ENCODE measurements around the gene MVB12B.

MVB12B gene

DNA sequence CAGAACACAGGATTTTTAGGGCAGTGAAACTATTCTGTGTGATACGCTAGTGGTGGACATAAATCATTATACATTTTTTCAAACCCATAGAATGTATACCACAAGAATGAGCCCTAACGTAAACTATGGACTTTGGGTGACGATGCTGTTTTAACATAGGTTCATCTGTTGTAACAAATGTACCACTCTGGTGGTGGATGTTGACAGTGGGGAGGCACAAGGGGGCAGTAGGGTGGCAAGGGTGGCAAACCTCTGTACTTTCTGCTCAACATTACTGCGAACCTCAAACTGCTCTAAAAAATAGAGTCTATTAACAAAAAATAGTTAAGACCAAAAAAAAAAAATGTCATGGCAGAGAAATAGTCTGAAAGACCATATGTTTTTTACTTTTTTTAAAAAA, 9.1 kb upstream of the MVB12B start:
- H4K20me1 ChIP-seq (ENCODE audit: insufficient read depth, low read length): no peaks in the 10 kb centered on the region
- H3K79me2 ChIP-seq (ENCODE audit: low read length): no peaks in the 10 kb centered on the region
- TF ChIP-seq EZH2phosphoT487 (IDR thresholded peaks at IDR 0.05; ENCODE audit: low read depth): no peak
- TF ChIP-seq, protein P1, sequence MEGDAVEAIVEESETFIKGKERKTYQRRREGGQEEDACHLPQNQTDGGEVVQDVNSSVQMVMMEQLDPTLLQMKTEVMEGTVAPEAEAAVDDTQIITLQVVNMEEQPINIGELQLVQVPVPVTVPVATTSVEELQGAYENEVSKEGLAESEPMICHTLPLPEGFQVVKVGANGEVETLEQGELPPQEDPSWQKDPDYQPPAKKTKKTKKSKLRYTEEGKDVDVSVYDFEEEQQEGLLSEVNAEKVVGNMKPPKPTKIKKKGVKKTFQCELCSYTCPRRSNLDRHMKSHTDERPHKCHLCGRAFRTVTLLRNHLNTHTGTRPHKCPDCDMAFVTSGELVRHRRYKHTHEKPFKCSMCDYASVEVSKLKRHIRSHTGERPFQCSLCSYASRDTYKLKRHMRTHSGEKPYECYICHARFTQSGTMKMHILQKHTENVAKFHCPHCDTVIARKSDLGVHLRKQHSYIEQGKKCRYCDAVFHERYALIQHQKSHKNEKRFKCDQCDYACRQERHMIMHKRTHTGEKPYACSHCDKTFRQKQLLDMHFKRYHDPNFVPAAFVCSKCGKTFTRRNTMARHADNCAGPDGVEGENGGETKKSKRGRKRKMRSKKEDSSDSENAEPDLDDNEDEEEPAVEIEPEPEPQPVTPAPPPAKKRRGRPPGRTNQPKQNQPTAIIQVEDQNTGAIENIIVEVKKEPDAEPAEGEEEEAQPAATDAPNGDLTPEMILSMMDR (IDR thresholded peaks at IDR 0.05; ENCODE audit: low read depth, low read length): peak; percentile 54
- peaks cover 4% of the 10 kb centered on the region; the same call in 1 of the 2 replicates for H3K4me1 ChIP-seq (ENCODE audit: low read length)
- no peak overlapping the region for H3K4me3 ChIP-seq (ENCODE audit: low read length)
- H3K27ac ChIP-seq (ENCODE audit: low read length): no peak overlapping the region
- no peak overlapping the region for H3K9ac ChIP-seq (ENCODE audit: low read length)
- no peaks in the 10 kb centered on the region for H3K9me3 ChIP-seq (ENCODE audit: insufficient read depth, low read length)
- H3K4me2 ChIP-seq (ENCODE audit: low read length): no peak overlapping the region
- peaks cover 31% of the 10 kb centered on the region for H3K27me3 ChIP-seq (ENCODE audit: low read depth, low read length)
- H3K36me3 ChIP-seq (replicated peaks; ENCODE audit: low read depth, low read length): no peaks in the 10 kb centered on the region
- no peak overlapping the region for H2AFZ ChIP-seq (ENCODE audit: low read depth, low read length)

DNA sequence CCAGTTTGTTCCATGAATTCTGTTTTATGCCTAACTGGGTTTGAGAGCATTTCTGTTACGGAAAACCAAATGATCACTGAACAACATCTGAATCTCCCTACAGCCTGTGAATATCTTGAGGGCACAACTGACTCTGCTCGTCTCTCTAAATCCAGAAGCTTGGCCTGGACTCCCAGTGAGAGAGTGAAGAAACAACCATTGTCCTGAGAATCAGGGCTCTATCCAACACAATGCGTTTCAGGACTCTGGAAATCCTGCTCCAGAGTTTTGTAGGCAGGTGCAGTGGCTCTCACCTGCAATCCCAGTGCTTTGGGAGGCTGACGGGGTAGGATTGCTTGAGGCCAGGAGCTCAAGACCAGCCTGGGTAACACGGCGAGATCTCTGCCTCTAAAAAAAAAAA, 7.8 kb upstream of the MVB12B start:
- H2AFZ ChIP-seq (ENCODE audit: low read depth, low read length): no peak overlapping the region
- H3K36me3 ChIP-seq (replicated peaks; ENCODE audit: low read depth, low read length): no peaks in the 10 kb centered on the region
- no peak overlapping the region for H3K4me2 ChIP-seq (ENCODE audit: low read length)
- TF ChIP-seq, protein P1 (IDR thresholded peaks at IDR 0.05; ENCODE audit: low read depth, low read length): no peak
- no peak for TF ChIP-seq EZH2phosphoT487 (IDR thresholded peaks at IDR 0.05; ENCODE audit: low read depth)
- H3K9ac ChIP-seq (ENCODE audit: low read length): no peak overlapping the region
- no peaks in the 10 kb centered on the region for H3K4me1 ChIP-seq (ENCODE audit: low read length)
- peaks cover 33% of the 10 kb centered on the region for H3K27me3 ChIP-seq (ENCODE audit: low read depth, low read length)
- no peak overlapping the region for H3K27ac ChIP-seq (ENCODE audit: low read length)
- H4K20me1 ChIP-seq (ENCODE audit: insufficient read depth, low read length): no peaks in the 10 kb centered on the region
- no peak overlapping the region for H3K4me3 ChIP-seq (ENCODE audit: low read length)
- H3K9me3 ChIP-seq (ENCODE audit: insufficient read depth, low read length): peaks cover 5% of the 10 kb centered on the region; the same call in 1 of the 2 replicates
- no peaks in the 10 kb centered on the region for H3K79me2 ChIP-seq (ENCODE audit: low read length)

DNA sequence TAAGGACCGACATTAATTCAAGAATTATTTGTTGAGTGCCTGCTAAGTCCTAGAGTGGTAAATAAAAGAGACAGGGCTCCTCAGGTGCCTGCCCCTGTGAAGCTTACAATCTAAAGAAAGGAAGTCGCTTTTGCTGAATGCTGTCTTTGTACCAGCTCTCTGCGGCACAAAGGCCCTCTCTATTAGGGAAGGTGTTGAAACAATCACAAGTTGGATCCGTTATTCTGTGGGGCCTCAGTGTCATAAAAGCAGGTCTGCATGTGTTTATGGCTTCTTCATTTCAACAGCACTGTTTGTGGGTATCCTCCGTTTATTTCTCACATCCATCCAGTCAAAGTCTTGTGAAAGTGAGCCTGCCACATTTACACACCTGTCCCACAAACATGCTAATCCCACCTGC, 7.0 kb upstream of the MVB12B start:
- H3K36me3 ChIP-seq (replicated peaks; ENCODE audit: low read depth, low read length): no peaks in the 10 kb centered on the region

DNA sequence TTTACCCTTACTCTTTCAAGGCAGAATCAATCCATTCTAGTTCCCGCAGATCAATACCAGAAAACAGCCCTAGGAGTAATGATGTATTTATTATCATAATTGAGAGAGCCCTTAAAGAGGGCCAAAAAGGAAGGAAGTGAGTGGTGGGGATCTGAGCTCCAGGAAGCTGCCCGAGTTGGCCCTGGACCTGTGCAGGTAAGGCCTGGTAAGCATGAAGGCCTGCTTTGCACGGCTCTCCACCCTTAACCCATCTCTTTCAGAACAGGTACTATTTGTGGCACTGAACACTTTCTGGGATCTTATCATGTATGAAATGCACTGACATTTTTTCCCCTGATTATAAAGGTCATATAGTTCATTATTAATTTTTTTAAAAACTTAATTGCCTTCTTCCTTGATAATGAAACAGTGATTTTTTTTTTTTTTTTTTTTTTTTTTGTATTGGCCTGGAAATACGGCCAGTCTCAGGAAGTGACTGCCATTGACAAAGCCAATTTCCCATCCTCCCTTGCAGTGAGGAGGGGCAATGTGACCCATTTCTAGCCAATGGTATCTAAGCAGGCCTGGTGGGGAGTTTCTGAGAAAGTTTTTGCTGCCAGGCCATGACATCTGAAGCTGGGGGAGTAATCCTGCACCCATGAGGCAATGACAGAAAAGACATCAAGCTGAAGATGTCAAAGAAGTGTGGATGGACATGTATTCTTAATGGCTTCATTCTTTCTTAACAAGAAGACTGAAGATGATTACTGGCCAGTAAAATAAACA, 6.3 kb upstream of the MVB12B start:
- no peak overlapping the region for H2AFZ ChIP-seq (ENCODE audit: low read depth, low read length)

More for the DNA sequence above, 7.0 kb upstream of the MVB12B start:
- H3K4me2 ChIP-seq (ENCODE audit: low read length): no peak overlapping the region
- H3K79me2 ChIP-seq (ENCODE audit: low read length): no peaks in the 10 kb centered on the region
- H3K9ac ChIP-seq (ENCODE audit: low read length): no peak overlapping the region
- TF ChIP-seq, protein P1 (IDR thresholded peaks at IDR 0.05; ENCODE audit: low read depth, low read length): no peak
- TF ChIP-seq EZH2phosphoT487 (IDR thresholded peaks at IDR 0.05; ENCODE audit: low read depth): no peak
- H3K27ac ChIP-seq (ENCODE audit: low read length): no peak overlapping the region
- H2AFZ ChIP-seq (ENCODE audit: low read depth, low read length): no peak overlapping the region
- no peak overlapping the region for H3K4me3 ChIP-seq (ENCODE audit: low read length)
- H3K9me3 ChIP-seq (ENCODE audit: insufficient read depth, low read length): peaks cover 8% of the 10 kb centered on the region; the same call in 1 of the 2 replicates
- H3K27me3 ChIP-seq (ENCODE audit: low read depth, low read length): peaks cover 31% of the 10 kb centered on the region
- H3K4me1 ChIP-seq (ENCODE audit: low read length): no peaks in the 10 kb centered on the region
- H4K20me1 ChIP-seq (ENCODE audit: insufficient read depth, low read length): no peaks in the 10 kb centered on the region

More for the DNA sequence above, 6.3 kb upstream of the MVB12B start:
- no peaks in the 10 kb centered on the region for H3K36me3 ChIP-seq (replicated peaks; ENCODE audit: low read depth, low read length)
- peaks cover 34% of the 10 kb centered on the region for H3K27me3 ChIP-seq (ENCODE audit: low read depth, low read length)
- no peaks in the 10 kb centered on the region for H3K79me2 ChIP-seq (ENCODE audit: low read length)
- no peak overlapping the region for H3K27ac ChIP-seq (ENCODE audit: low read length)
- TF ChIP-seq EZH2phosphoT487 (IDR thresholded peaks at IDR 0.05; ENCODE audit: low read depth): no peak
- TF ChIP-seq, protein P1 (IDR thresholded peaks at IDR 0.05; ENCODE audit: low read depth, low read length): no peak
- no peak overlapping the region for H3K4me3 ChIP-seq (ENCODE audit: low read length)
- H3K9me3 ChIP-seq (ENCODE audit: insufficient read depth, low read length): peaks cover 14% of the 10 kb centered on the region; the same call in 1 of the 2 replicates
- H4K20me1 ChIP-seq (ENCODE audit: insufficient read depth, low read length): no peaks in the 10 kb centered on the region
- no peak overlapping the region for H3K4me2 ChIP-seq (ENCODE audit: low read length)
- no peak overlapping the region for H3K9ac ChIP-seq (ENCODE audit: low read length)
- no peaks in the 10 kb centered on the region for H3K4me1 ChIP-seq (ENCODE audit: low read length)

All from OCI-LY3 (cell line).